ENCODE measurements around the gene HSPA8.
A peak's percentile ranks its signal among the peaks of the same experiment; 100 is the strongest.

Gene HSPA8

DNA sequence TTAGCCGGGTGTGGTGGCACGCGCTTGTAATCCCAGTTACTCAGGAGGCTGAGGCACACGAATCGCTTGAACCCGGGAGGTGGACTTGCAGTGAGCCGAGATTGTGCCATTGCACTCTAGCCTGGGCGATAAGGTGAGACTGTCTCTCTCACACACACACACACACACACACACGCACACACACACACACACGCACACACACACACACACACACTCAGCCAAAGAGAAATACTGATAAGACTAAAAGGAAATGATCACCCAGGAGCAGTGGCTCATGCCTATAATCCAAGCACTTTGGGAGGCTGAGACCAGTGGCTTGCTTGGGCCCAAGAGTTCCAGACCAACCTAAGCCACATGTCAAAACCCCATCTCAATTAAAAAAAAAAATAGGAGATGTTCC lies 20.8 kb downstream of the HSPA8 start:
- H3K36me3 ChIP-seq (ENCODE audit: control insufficient read depth in 1 of 2, insufficient read depth in 2 of 2, low read depth in 1 of 2, low read length in 2 of 2) = no peaks in the 10 kb centered on the region
- no peak overlapping the region for H3K27ac ChIP-seq (ENCODE audit: low read length, poor library complexity, severe bottlenecking)
- no peaks in the 10 kb centered on the region for H3K9me3 ChIP-seq (ENCODE audit: control insufficient read depth, low read length)
- no peak overlapping the region for H3K14ac ChIP-seq (ENCODE audit: low read length in 2 of 2)
- H4K8ac ChIP-seq (ENCODE audit: low read length) = peak overlapping the region; percentile 41
- no peak overlapping the region for H3K4ac ChIP-seq (ENCODE audit: low read depth in 1 of 2, low read length in 2 of 2)
- H4K91ac ChIP-seq (ENCODE audit: low read length) = no peak overlapping the region
- no peaks in the 10 kb centered on the region for H3K27me3 ChIP-seq (ENCODE audit: control insufficient read depth in 1 of 2, insufficient read depth in 1 of 2, low read length in 2 of 2)
- no peak overlapping the region for H3K4me2 ChIP-seq (ENCODE audit: low read length, poor library complexity, severe bottlenecking)
- no peaks in the 10 kb centered on the region for H3K79me1 ChIP-seq (replicated peaks; ENCODE audit: low read length, poor library complexity, severe bottlenecking)
- no peak overlapping the region for H2BK12ac ChIP-seq (ENCODE audit: low read length in 2 of 2)
- no peak overlapping the region for H3K23ac ChIP-seq (ENCODE audit: low read length in 2 of 2)
- no peak overlapping the region for H3K18ac ChIP-seq (ENCODE audit: low read depth in 1 of 2, low read length in 2 of 2)
- no peak overlapping the region for H2AK5ac ChIP-seq (ENCODE audit: low read length, severe bottlenecking)
- H3K4me1 ChIP-seq (ENCODE audit: control insufficient read depth, insufficient read depth, low read depth, low read length) = peaks cover 2% of the 10 kb centered on the region
- no peak overlapping the region for H3K4me3 ChIP-seq (ENCODE audit: insufficient read depth in 1 of 2, low read depth in 1 of 2, low read length in 2 of 2)
- no peak overlapping the region for H2BK120ac ChIP-seq (ENCODE audit: low read depth, low read length)
- 95% methylated on average over 9 of the region's 10 CpGs for WGBS
- no peak overlapping the region for H3K9ac ChIP-seq (ENCODE audit: low read length)
- no peak for DNase-seq
- no peak overlapping the region for H2AFZ ChIP-seq (ENCODE audit: low read depth, low read length)
- H2BK15ac ChIP-seq (ENCODE audit: low read depth, poor library complexity, severe bottlenecking) = no peak overlapping the region
- no peak overlapping the region for H2BK5ac ChIP-seq (ENCODE audit: low read depth, low read length, poor library complexity, severe bottlenecking)

DNA sequence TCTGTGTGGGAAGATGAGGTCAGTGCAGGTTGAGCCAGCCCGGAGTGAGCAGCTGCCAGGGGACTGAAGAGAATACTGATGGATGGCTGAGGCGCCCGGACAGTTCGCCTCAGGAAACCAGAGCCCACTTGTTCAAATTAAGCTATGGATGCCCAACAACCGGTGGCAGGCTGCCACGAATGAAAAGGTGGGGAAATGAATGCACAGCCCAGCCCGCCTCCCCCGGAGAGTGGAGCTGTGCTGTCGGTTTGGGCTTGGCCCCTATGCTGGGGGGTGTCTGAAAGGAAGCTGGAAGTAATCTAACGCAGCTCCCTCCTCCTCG lies 21.9 kb downstream of the HSPA8 start:
- Histone ChIP-seq H2BK120ac (ENCODE audit: low read depth, low read length) (no peak overlapping the region), H3K14ac (ENCODE audit: low read length in 2 of 2) (peak overlapping the region in 1 of 2 experiments; percentile 75), H3K18ac (ENCODE audit: low read depth in 1 of 2, low read length in 2 of 2) (no peak overlapping the region), H3K4me2 (ENCODE audit: low read length, poor library complexity, severe bottlenecking) (peak overlapping the region; percentile 16), H2BK15ac (ENCODE audit: low read depth, poor library complexity, severe bottlenecking) (no peak overlapping the region), H3K36me3 (ENCODE audit: control insufficient read depth in 1 of 2, insufficient read depth in 2 of 2, low read depth in 1 of 2, low read length in 2 of 2) (no peaks in the 10 kb centered on the region), H2AK5ac (ENCODE audit: low read length, severe bottlenecking) (no peak overlapping the region), H2BK5ac (ENCODE audit: low read depth, low read length, poor library complexity, severe bottlenecking) (no peak overlapping the region), H3K27ac (ENCODE audit: low read length, poor library complexity, severe bottlenecking) (no peak overlapping the region), H3K4ac (ENCODE audit: low read depth in 1 of 2, low read length in 2 of 2) (no peak overlapping the region), H3K27me3 (ENCODE audit: control insufficient read depth in 1 of 2, insufficient read depth in 1 of 2, low read length in 2 of 2) (no peaks in the 10 kb centered on the region), H2BK12ac (ENCODE audit: low read length in 2 of 2) (no peak overlapping the region), H2AFZ (ENCODE audit: low read depth, low read length) (no peak overlapping the region), H3K9me3 (ENCODE audit: control insufficient read depth, low read length) (no peaks in the 10 kb centered on the region), H3K9ac (ENCODE audit: low read length) (no peak overlapping the region), H3K23ac (ENCODE audit: low read length in 2 of 2) (no peak overlapping the region), H4K8ac (ENCODE audit: low read length) (no peak overlapping the region), H3K79me1 (replicated peaks; ENCODE audit: low read length, poor library complexity, severe bottlenecking) (no peaks in the 10 kb centered on the region), H3K4me1 (ENCODE audit: control insufficient read depth, insufficient read depth, low read depth, low read length) (peaks cover 2% of the 10 kb centered on the region), H3K4me3 (ENCODE audit: insufficient read depth in 1 of 2, low read depth in 1 of 2, low read length in 2 of 2) (no peak overlapping the region), H4K91ac (ENCODE audit: low read length) (no peak overlapping the region)
- no peak for DNase-seq
- WGBS = 71% methylated on average over 11 of the region's 11 CpGs

DNA sequence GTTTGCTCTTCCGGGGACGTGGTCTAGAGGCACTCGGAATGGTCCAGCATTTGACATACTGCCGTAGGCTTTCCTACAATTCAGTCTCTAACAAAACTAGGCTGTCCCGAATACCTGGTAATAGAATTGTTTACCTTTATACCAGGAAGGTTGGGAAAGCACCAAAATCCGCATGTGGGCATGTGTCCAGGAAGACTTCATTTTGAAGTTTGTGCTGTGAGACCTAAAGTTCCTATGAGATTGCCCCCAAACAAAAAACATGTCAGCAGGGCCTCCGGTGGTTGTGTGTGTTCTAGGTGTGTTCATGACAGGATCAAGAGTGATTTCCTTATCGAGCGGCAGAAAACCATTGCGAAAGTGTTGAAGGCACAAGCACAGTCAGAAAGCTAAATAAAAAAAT lies 26.1 kb downstream of the HSPA8 start:
- no peaks in the 10 kb centered on the region for H3K4me1 ChIP-seq (ENCODE audit: control insufficient read depth, insufficient read depth, low read depth, low read length)
- H3K36me3 ChIP-seq (ENCODE audit: control insufficient read depth in 1 of 2, insufficient read depth in 2 of 2, low read depth in 1 of 2, low read length in 2 of 2) = no peaks in the 10 kb centered on the region
- peaks cover 0 to 4% of the 10 kb centered on the region in 2 experiments for H3K27me3 ChIP-seq (ENCODE audit: control insufficient read depth in 1 of 2, insufficient read depth in 1 of 2, low read length in 2 of 2)
- H3K79me1 ChIP-seq (replicated peaks; ENCODE audit: low read length, poor library complexity, severe bottlenecking) = no peaks in the 10 kb centered on the region
- H3K4me3 ChIP-seq (ENCODE audit: insufficient read depth in 1 of 2, low read depth in 1 of 2, low read length in 2 of 2) = no peak overlapping the region
- H2BK5ac ChIP-seq (ENCODE audit: low read depth, low read length, poor library complexity, severe bottlenecking) = no peak overlapping the region
- DNase-seq = no peak
- 97% methylated on average over 10 of the region's 10 CpGs for WGBS
- no peaks in the 10 kb centered on the region for H3K9me3 ChIP-seq (ENCODE audit: control insufficient read depth, low read length)
- no peak overlapping the region for H4K8ac ChIP-seq (ENCODE audit: low read length)
- H2BK15ac ChIP-seq (ENCODE audit: low read depth, poor library complexity, severe bottlenecking) = no peak overlapping the region
- H3K23ac ChIP-seq (ENCODE audit: low read length in 2 of 2) = no peak overlapping the region
- no peak overlapping the region for H3K9ac ChIP-seq (ENCODE audit: low read length)
- no peak overlapping the region for H2AFZ ChIP-seq (ENCODE audit: low read depth, low read length)
- H3K18ac ChIP-seq (ENCODE audit: low read depth in 1 of 2, low read length in 2 of 2) = no peak overlapping the region
- H4K91ac ChIP-seq (ENCODE audit: low read length) = no peak overlapping the region
- H2BK12ac ChIP-seq (ENCODE audit: low read length in 2 of 2) = no peak overlapping the region
- H2AK5ac ChIP-seq (ENCODE audit: low read length, severe bottlenecking) = no peak overlapping the region
- no peak overlapping the region for H2BK120ac ChIP-seq (ENCODE audit: low read depth, low read length)
- H3K14ac ChIP-seq (ENCODE audit: low read length in 2 of 2) = no peak overlapping the region
- no peak overlapping the region for H3K27ac ChIP-seq (ENCODE audit: low read length, poor library complexity, severe bottlenecking)
- H3K4ac ChIP-seq (ENCODE audit: low read depth in 1 of 2, low read length in 2 of 2) = no peak overlapping the region
- no peak overlapping the region for H3K4me2 ChIP-seq (ENCODE audit: low read length, poor library complexity, severe bottlenecking)

DNA sequence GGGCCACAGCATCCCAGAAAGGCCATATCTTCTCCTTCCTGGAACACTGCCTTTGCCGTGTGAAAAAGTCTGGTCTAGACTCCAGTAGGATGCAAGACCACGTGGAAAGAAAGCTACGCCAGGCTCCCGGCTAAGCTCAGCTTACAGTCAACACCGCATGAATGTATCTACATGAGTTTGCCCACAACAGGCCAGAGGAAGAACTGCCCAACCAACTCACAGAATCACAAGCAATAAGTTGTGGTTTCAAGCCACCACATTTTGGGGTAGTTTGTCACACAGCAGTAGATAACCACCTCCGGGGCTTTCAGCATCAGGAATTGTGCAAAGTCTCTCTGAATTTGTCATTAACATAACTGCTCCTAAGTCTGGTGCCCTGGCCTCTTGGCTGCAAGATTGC lies 27.3 kb downstream of the HSPA8 start:
- Histone ChIP-seq H2AFZ (ENCODE audit: low read depth, low read length) (no peak overlapping the region), H3K36me3 (ENCODE audit: control insufficient read depth in 1 of 2, insufficient read depth in 2 of 2, low read depth in 1 of 2, low read length in 2 of 2) (no peaks in the 10 kb centered on the region), H4K8ac (ENCODE audit: low read length) (no peak overlapping the region), H3K14ac (ENCODE audit: low read length in 2 of 2) (no peak overlapping the region), H2BK5ac (ENCODE audit: low read depth, low read length, poor library complexity, severe bottlenecking) (no peak overlapping the region), H3K4ac (ENCODE audit: low read depth in 1 of 2, low read length in 2 of 2) (no peak overlapping the region), H3K79me1 (replicated peaks; ENCODE audit: low read length, poor library complexity, severe bottlenecking) (no peaks in the 10 kb centered on the region), H3K27me3 (ENCODE audit: control insufficient read depth in 1 of 2, insufficient read depth in 1 of 2, low read length in 2 of 2) (peaks cover 0 to 4% of the 10 kb centered on the region in 2 experiments), H2BK15ac (ENCODE audit: low read depth, poor library complexity, severe bottlenecking) (no peak overlapping the region), H3K4me1 (ENCODE audit: control insufficient read depth, insufficient read depth, low read depth, low read length) (no peaks in the 10 kb centered on the region), H4K91ac (ENCODE audit: low read length) (no peak overlapping the region), H2BK120ac (ENCODE audit: low read depth, low read length) (no peak overlapping the region), H3K4me3 (ENCODE audit: insufficient read depth in 1 of 2, low read depth in 1 of 2, low read length in 2 of 2) (no peak overlapping the region), H3K9me3 (ENCODE audit: control insufficient read depth, low read length) (no peaks in the 10 kb centered on the region), H3K27ac (ENCODE audit: low read length, poor library complexity, severe bottlenecking) (no peak overlapping the region), H3K18ac (ENCODE audit: low read depth in 1 of 2, low read length in 2 of 2) (no peak overlapping the region), H3K4me2 (ENCODE audit: low read length, poor library complexity, severe bottlenecking) (no peak overlapping the region), H2BK12ac (ENCODE audit: low read length in 2 of 2) (no peak overlapping the region), H3K23ac (ENCODE audit: low read length in 2 of 2) (no peak overlapping the region), H2AK5ac (ENCODE audit: low read length, severe bottlenecking) (no peak overlapping the region), H3K9ac (ENCODE audit: low read length) (no peak overlapping the region)
- WGBS = 85% methylated on average over 6 of the region's 6 CpGs
- DNase-seq = no peak
